Parathyroid adenoma (tissue), 2 donors: ENCODE data around the gene MAIP1.

Experiments
- H2AFZ ChIP-seq: fragments of 300-600 bp; sonication (generic); one replicate; pipeline ENCODE4 v1.7.0; 2017; ENCODE audit warnings: antibody characterized with exemption, mild to moderate bottlenecking
- H3K27ac ChIP-seq: fragments of 300-600 bp; sonication (generic); one replicate; pipeline ENCODE4 v1.7.0; 2017
- H3K27me3 ChIP-seq: fragments of 300-600 bp; sonication (generic); one replicate; pipeline ENCODE4 v1.7.0; 2017; ENCODE audit warnings: low read length; ENCODE audit not compliant: control insufficient read depth, insufficient read depth
- H3K36me3 ChIP-seq: fragments of 300-600 bp; sonication (generic); one replicate; pipeline ENCODE4 v1.7.0; 2017; ENCODE audit warnings: low read length; ENCODE audit not compliant: control insufficient read depth, insufficient read depth
- H3K4me1 ChIP-seq: fragments of 300-600 bp; sonication (generic); one replicate; pipeline ENCODE4 v1.7.0; 2017; ENCODE audit warnings: control low read depth
- H3K4me2 ChIP-seq: fragments of 300-600 bp; sonication (generic); one replicate; pipeline ENCODE4 v1.7.0; 2017; ENCODE audit warnings: low read length
- H3K4me3 ChIP-seq: fragments of 300-600 bp; sonication (generic); one replicate; pipeline ENCODE4 v1.7.0; 2017; ENCODE audit warnings: low read depth, low read length
- H3K79me2 ChIP-seq: fragments of 300-600 bp; sonication (generic); one replicate; pipeline ENCODE4 v1.7.0; 2017; ENCODE audit warnings: control low read depth
- H3K9ac ChIP-seq: fragments of 300-600 bp; sonication (generic); one replicate; pipeline ENCODE4 v1.7.0; 2017; ENCODE audit warnings: mild to moderate bottlenecking
- H3K9me3 ChIP-seq: fragments of 300-600 bp; sonication (generic); one replicate; pipeline ENCODE4 v1.7.0; 2017; ENCODE audit warnings: low read length; ENCODE audit not compliant: control insufficient read depth
- CTCF ChIP-seq: fragments of 300-600 bp; sonication (generic); IDR thresholded peaks from one replicate; pipeline ENCODE4 v1.7.0; 2017; ENCODE audit warnings: antibody characterized with exemption, mild to moderate bottlenecking
- donor health status: primary hyperparathyroidism.

The MAIP1 gene

DNA sequence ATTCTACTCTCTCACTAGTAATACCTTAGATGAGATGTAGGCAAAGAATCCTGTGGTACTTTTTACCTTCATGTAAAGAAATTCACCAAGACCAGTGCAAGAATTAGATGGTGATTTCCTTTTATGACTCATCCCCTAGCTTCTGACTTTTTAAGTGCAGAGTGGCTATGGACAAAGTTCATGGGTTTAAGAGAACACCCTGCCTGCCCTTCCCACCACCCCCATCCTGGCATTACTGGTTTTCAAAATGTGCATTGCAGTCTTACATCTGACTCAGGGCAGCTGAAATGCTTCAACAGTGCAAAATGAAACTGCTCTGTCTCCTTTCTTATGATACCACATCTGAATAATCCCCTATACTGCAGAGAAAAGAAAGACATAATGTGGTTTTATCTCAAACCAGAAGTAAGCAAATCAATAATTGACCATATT is 22.6 kb downstream of the MAIP1 start:
- no peaks in the 10 kb centered on the region for H3K36me3 ChIP-seq
- H3K27ac ChIP-seq, result no peak overlapping the region
- no peak for TF ChIP-seq CTCF
- no peak overlapping the region for H3K9ac ChIP-seq
- no peaks in the 10 kb centered on the region for H3K27me3 ChIP-seq
- H3K4me3 ChIP-seq, result no peak overlapping the region
- H3K4me1 ChIP-seq, result peaks cover 3% of the 10 kb centered on the region
- no peaks in the 10 kb centered on the region for H3K79me2 ChIP-seq
- no peak overlapping the region for H3K4me2 ChIP-seq
- no peak overlapping the region for H2AFZ ChIP-seq
- no peaks in the 10 kb centered on the region for H3K9me3 ChIP-seq

GRCh38 chr2:199979398-199979797 is 24.0 kb downstream of the MAIP1 start:
- Histone ChIP-seq H2AFZ (peak overlapping the region; percentile 77), H3K27ac (no peak overlapping the region), H3K79me2 (no peaks in the 10 kb centered on the region), H3K4me1 (peaks cover 3% of the 10 kb centered on the region), H3K4me3 (no peak overlapping the region), H3K9ac (no peak overlapping the region), H3K27me3 (no peaks in the 10 kb centered on the region), H3K9me3 (no peaks in the 10 kb centered on the region), H3K4me2 (no peak overlapping the region), H3K36me3 (no peaks in the 10 kb centered on the region)
- TF ChIP-seq CTCF, result no peak

GRCh38 chr2:199979832-199980628 is 24.6 kb downstream of the MAIP1 start:
- no peak overlapping the region for H3K4me3 ChIP-seq
- H3K4me1 ChIP-seq, result peaks cover 3% of the 10 kb centered on the region
- H3K36me3 ChIP-seq, result no peaks in the 10 kb centered on the region
- H3K27ac ChIP-seq, result no peak overlapping the region
- H3K27me3 ChIP-seq, result no peaks in the 10 kb centered on the region
- H3K9ac ChIP-seq, result no peak overlapping the region
- H3K79me2 ChIP-seq, result no peaks in the 10 kb centered on the region
- peak overlapping the region; percentile 28 for H3K4me2 ChIP-seq
- peak overlapping the region; percentile 77 for H2AFZ ChIP-seq
- no peaks in the 10 kb centered on the region for H3K9me3 ChIP-seq
- TF ChIP-seq CTCF, result peak; percentile 94

DNA sequence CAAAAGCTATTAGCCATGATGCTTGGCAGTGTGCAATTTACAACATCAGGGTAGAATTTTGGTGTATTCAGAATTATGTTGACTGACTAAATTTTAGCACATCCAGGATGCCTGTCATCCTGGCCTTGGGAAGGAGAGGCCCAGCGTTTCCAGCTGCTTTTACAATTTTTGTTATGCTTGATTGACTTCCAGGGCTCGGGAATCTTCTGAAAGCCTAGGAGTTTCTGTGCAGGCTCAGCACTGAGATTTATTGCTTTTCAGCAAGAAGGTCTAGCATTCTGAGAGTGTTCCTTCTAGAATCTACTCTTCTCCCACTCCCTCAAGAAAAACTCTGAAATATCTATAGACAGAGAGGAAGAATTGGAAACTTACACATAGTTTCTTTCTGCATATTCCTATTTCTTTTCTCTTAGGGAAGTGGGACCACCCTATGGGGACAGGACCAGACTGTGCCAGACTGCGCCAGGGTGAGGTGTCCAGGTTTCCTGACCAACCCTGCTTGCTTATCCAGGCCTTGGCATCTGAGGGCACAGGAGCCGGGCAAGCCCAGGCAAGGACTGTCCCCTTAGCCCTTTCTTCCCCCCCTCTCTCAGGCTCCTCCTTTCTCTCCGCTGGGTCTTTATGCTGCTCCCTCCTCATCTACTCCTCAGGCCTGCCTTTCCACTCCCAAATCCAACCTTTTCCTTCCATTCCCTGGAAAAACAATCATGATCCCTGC is 26.9 kb downstream of the MAIP1 start:
- TF ChIP-seq CTCF, result no peak
- H3K9me3 ChIP-seq, result no peaks in the 10 kb centered on the region
- H3K27ac ChIP-seq, result no peak overlapping the region
- no peaks in the 10 kb centered on the region for H3K79me2 ChIP-seq
- H2AFZ ChIP-seq, result no peak overlapping the region
- H3K27me3 ChIP-seq, result no peaks in the 10 kb centered on the region
- H3K36me3 ChIP-seq, result no peaks in the 10 kb centered on the region
- H3K4me2 ChIP-seq, result no peak overlapping the region
- H3K4me1 ChIP-seq, result peaks cover 3% of the 10 kb centered on the region
- H3K4me3 ChIP-seq, result no peak overlapping the region
- no peak overlapping the region for H3K9ac ChIP-seq
